Measurements from ENCODE around the gene ACOX3. TPM values are rescaled to one million over a fixed set of nuclear protein-coding genes. Genes with fewer than 3 reads are reported as not detected.
"Not testable (repeated sequence)": the region's sequence is repeated elsewhere in the genome, so short reads cannot be mapped to it uniquely, and the experiment has no call there.

Gene ACOX3
- polyA plus RNA-seq, 4 donors: 15.4 to 19.2 (median 16.5) TPM

DNA sequence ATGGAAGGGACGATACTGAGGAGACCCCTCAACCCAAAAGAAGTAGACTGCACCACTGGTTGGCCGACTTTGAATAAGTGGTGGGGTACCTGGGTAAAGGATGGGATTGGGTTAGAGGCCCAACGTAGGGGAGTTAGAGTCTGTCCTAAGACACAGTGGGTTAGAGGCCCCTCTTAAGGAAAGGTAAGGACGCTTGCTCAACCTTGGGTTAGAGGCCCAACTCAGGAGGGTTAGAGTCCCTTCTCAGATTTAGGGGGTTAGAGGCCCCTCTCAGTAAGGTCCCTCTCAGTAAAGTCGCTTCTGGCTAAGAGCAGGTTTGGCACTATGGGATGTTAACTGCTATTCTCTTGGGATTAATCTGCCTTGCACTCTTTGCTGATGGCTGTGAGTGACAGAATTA is 81.3 kb downstream of the ACOX3 start:
- no peak for DNase-seq (ENCODE audit: low read depth in 4 of 4, low spot score in 2 of 4)

DNA sequence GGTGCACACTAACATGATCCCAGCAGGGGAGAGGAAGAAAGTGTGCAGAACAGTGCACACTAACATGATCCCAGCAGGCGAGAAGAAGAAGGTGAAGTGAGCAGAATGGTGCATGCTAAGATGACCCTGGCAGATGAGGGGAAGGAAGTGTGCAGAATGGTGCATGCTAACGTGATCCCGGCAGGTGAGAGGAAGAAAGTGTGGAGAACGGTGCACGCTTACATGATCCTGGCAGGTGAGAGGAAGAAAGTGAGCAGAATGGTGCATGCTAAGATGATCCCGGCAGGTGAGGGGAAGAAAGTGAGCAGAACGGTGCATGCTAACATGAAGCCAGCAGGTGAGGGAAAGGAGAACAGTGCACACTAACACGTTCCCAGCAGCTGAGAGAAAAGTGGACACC is 83.7 kb downstream of the ACOX3 start:
- DNase-seq (ENCODE audit: low read depth in 4 of 4, low spot score in 2 of 4): no peak

DNA sequence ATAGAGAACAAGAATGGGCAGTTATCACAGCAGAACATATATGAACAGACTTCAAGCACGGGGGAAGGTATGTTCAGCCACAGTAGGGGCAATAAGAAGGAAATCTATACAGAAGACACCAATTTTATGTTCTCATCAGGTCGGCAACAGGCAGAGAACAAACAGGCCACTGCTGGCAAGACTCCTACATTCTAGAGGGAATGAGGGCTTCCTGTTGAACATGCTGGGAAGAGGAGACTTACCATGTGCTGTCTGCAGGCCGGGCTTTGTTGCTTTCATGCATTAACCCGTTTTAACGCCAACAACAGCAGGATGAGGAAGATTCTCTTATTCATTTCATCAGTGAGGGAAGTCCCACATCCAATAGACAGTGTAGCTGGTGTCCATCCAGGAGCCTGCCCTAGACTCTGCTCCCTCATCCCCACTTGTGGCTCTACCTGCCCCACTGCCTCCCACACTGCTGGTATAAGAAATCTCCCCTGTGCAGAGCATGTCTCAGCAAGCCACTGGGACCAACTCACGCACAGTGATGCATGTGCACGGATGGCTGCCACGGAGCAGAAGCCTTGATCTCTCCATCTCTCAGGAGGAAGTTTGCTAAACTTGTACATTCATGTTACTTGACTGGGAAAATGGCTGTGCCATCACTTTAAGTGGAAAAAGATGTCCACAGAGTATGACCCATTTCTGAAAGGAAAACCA is 84.5 kb downstream of the ACOX3 start:
- DNase-seq (ENCODE audit: low read depth in 4 of 4, low spot score in 2 of 4): no peak

DNA sequence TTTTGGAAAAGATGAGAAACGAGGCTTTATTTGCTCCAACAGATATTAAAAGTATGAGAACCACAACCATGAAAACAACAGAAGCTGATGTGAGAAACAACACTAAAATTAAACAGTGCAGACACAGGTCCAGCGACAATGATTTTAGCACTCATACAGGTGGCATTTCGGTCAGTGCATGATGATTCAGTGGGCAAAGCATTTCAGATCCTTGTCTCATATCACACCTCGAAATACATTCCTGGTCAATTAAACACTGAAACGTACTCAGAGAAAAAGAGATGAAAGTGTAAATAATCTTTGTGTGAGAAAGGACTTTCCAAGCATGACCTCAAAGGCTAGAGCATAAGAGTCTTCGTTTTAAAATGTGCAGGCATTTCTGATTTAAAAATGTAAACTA is 85.2 kb downstream of the ACOX3 start:
- no peak for DNase-seq (ENCODE audit: low read depth in 4 of 4, low spot score in 2 of 4)

DNA sequence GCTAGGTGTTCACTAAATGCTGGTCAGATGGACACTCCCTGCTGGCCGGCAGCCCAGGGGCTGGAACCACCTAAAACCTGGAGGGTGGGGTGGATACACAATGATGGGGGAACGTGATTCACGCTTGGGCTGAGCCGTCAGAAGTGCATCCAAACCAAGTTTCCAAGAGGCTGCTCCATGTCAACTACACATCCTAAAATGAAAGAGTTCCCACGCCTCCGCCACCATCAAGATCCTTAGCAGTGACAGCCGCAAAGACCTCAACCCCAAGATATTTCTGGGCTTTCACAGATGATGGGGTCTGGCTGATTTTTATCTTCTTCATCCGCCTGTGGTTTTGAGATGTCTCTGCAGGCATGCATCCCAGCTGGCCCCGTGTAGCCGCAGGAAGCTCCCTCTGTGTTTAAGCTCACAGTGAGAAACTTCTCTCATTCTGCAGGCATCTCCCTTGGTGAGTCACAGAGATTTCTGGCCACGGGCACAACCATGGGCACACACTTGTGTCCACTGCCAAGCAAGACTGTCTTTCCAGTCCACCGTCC is 86.5 kb downstream of the ACOX3 start:
- no peak for DNase-seq (ENCODE audit: low read depth in 4 of 4, low spot score in 2 of 4)

DNA sequence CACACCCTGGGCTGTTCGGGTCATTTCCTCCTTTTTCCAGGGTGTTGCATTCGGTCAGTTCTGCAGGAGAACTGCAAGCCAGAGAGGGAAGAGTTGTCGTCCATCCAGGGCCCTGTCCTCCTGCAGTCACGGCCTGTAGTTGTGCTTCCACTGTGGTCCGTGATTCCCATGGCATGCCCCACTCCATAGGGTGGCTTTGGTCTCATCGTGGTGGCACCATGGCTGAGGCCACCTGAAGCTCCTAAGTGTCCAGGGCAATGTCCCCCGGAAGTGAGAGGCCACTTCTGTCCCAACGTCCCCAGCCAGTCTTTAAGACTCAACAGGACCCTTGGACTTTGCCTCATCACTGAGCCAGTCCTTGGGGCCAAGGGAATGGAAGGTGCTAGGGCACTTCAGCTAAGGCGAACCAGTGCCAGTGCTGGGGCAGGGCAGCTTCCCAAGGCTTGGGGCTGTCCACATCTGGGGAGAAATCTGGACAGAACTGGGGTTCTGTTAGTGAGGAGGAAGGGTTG is 87.3 kb downstream of the ACOX3 start:
- no peak for DNase-seq (ENCODE audit: low read depth in 4 of 4, low spot score in 2 of 4)

DNA sequence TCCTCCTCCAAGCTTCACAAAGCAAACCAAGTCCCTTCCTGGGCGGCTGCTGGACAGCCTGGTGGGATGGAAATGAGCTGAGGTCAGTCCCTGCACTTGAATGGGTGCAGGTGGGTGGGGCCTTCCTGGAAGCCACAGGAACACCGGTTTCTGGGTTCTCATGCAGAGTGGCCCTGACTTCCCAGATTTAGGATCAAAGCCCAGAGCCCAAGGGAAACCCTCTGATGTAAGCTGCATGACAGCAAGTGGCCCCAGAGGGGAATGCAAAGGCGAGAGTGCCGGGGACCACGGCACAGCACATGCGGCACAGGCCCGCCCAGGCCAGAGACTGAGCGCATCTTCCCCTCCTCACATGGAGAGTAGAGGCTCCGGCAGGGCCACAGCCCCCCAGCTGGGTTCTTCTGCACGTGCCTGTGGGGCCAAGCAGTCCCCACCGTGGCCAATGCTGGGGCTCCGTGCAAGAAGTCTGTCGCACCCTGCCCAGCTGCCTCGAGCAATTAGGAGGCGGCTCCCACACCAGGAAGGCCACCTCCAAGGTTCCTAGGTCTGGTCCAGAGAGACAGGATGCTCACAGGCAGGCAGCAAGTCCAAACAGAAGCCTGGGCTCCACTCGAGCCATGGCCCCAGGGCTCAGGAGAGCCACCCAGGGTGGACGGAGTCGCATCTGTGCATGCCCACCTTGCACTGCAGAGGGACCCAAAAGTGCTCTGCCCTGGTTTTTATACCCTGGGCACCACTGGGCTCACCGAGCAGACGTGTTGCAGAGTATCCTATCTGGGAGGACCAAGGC is 88.0 kb downstream of the ACOX3 start:
- DNase-seq (ENCODE audit: low read depth in 4 of 4, low spot score in 2 of 4): no peak

DNA sequence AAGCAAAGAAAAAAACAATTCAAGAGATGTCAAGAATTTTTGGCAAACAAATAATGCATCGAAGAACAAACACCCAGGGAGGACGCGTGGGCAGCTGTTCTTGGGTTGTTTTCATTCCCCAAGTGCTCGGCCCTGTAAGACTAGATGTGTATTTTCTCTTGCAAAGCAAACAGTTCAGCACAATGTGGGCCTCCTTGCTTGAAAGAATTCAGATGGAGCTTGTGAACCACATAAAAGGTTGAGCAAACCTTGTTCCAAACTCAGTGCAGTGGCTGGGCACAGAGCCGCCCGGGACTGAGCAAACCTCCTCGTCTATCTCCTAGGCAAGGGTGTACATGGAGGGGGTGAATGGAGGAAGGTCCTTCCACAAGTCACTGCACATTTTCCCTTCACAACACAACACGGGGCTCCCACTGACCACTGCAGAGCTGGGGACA is 88.6 kb downstream of the ACOX3 start:
- peak in 2 of 4 donors; percentile 30 to 58 for DNase-seq (ENCODE audit: low read depth in 4 of 4, low spot score in 2 of 4)

DNA sequence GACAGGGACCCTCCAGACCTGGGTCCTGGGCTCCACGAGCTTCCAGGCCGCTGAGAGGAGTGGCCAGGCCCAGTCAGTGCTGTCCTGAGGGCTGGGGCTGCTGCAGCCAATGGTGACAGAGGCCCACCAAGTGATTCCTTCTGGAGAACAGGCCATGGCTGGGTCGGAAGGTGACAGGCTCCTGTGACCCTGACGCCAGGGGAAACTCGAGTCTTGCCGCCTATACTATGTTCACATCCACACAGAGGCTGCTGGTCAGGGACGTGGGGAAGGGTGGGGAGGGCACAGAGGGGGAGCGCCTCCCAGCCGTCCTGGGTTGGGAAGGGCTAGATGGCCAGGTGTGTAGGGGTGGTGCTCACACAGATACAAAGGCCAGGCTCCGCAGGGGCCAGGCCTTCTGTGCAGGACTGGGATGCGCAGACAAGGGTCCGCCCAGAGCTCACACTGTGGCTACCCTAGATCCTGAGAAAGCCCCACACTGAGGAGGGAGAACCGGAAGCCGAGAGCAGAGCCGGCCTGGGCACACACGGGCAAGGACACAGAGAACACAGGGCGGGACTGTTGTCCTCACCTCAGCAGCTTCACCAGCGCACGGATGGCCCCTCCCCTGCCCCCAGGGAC is 89.6 kb downstream of the ACOX3 start:
- no peak for DNase-seq (ENCODE audit: low read depth in 4 of 4, low spot score in 2 of 4)

DNA sequence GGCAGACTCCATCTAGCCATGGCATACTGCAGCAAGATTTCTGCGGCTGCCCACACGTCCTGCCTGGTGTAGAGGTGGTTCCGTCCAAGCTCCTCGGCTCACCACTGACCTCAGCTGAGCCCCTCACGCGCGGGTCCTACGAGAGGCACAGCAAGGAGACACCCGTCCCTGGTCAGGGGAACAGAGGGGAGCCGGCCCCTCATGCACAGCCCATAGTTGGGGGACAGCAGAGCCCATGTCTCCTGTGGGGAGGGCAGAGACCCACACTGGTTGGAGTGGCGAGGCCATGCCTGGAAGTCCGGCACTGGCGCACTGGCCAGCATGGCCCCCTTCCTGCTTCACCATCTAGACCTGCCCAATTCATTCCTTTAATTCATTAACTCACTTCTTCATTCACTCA is 90.2 kb downstream of the ACOX3 start:
- DNase-seq (ENCODE audit: low read depth in 4 of 4, low spot score in 2 of 4): no peak

DNA sequence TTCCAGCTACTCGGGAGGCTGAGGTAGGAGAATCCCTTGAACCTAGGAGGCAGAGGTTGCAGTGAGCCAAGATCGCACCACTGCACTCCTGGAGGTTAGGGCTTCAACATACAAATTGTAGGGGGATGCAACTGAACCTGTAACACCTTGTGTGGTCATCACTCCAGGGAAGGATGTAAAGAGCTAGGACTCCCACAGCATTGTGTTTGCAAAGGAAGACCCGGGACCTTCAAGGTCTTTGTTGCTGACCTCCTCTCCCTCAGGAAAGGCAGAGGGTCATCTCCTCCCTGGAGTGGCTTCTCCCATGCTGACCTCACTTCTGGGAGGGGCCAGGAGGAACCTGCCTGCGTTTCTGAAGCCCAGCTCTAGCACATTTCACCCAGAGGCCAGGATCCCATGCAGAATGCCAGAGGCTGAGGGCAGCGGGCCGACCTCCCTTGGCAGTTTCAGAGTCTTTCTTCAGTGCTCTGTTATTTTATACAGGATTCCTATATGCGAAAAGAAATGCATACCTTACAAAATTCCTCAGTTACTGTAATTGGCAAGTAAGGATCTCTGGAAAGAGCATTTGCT is 90.8 kb downstream of the ACOX3 start:
- no peak for DNase-seq (ENCODE audit: low read depth in 4 of 4, low spot score in 2 of 4)

DNA sequence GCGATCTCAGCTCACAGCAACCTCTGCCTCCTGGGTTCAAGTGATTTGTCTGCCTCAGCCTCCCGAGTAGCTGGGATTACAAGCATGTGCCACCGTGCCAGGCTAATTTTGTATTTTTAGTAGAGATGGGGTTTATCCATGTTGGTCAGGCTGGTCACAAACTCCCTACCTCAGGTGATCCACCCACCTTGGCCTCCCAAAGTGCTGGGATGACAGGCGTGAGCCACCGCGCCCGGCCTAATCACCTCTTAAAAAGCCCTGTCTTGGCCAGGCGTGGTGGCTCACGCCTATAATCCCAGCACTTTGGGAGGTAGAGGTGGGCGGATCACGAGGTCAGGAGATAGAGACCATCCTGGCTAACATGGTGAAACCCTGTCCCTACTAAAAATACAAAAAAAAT is 91.3 kb downstream of the ACOX3 start:
- not testable (repeated sequence) for DNase-seq (ENCODE audit: low read depth in 4 of 4, low spot score in 2 of 4)

DNA sequence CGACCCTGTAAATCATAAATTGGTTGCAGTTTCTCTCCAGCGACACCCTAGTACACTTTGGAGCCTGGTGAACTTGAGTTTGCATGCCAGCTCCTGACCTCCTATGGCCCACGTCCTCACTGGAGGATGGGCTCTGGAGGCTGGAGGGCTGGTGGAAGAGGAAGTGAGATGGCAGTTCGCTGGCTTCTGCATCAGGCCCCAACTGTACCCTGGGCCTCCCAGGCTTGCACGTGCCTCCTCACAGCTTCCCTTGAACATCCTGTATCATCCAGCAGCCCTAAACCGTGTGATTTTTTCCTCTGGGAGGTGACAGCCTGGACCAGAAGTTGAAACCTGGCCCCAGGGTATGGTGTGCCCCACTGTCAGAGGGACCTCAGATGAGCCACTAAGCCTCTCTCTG is 92.5 kb downstream of the ACOX3 start:
- no peak for DNase-seq (ENCODE audit: low read depth in 4 of 4, low spot score in 2 of 4)

DNA sequence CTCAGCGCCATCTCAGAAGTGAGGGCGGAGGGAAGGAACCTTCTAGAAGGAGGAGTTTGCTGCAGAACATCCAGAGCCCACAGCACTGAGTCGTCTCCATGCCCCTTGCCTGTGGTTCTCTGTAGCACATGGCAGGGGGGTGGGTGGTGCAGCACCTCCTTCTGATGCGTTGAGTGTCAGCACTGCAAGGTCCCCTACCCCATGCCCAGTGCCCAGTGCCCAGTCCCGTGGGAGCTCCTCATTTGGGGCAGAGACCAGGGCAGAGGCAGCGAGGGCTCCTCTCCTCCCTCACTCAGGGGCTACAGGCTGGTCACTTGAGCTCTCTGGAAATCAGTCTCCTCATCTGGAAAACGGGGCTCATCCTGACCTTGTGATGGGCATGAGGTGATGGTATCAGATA is 92.9 kb downstream of the ACOX3 start:
- DNase-seq (ENCODE audit: low read depth in 4 of 4, low spot score in 2 of 4): no peak

DNA sequence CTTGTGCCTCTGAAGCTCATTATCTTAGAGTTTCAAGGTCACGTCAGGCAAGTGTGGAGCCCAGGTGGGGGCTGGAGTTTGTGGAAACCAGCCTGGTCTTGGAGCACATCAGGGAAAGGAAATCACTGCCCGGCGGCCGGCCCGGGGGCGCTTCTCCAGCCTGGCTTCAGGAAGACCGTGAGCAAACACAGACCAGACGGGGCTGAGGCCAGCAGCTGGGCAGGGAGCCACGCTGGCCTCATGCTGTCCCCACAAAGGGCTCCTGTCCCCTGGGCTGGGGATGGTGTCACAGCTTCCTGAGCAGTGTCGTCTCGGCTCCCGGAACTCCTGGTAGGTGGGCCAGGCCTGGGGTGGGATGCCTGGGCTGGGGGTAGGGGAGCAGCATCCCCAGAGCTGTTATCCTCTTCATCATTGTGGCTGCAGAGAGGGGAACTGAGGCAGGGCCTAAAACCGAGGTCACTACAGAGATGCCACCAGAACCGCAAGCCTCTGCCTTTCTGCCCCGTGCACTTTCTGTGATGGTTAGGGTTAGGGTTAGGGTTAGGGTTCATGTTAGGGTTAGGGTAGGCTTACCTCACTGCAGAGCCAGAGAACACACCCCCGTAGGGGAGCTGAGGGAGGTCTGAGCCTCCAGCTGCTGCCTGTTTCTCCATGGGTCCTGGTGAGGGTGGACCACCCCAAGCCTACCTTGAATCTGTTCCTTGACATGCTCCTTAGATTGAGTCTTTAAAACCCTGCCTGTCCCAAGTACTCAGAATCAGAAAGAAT is 93.5 kb downstream of the ACOX3 start:
- DNase-seq (ENCODE audit: low read depth in 4 of 4, low spot score in 2 of 4): no peak

DNA sequence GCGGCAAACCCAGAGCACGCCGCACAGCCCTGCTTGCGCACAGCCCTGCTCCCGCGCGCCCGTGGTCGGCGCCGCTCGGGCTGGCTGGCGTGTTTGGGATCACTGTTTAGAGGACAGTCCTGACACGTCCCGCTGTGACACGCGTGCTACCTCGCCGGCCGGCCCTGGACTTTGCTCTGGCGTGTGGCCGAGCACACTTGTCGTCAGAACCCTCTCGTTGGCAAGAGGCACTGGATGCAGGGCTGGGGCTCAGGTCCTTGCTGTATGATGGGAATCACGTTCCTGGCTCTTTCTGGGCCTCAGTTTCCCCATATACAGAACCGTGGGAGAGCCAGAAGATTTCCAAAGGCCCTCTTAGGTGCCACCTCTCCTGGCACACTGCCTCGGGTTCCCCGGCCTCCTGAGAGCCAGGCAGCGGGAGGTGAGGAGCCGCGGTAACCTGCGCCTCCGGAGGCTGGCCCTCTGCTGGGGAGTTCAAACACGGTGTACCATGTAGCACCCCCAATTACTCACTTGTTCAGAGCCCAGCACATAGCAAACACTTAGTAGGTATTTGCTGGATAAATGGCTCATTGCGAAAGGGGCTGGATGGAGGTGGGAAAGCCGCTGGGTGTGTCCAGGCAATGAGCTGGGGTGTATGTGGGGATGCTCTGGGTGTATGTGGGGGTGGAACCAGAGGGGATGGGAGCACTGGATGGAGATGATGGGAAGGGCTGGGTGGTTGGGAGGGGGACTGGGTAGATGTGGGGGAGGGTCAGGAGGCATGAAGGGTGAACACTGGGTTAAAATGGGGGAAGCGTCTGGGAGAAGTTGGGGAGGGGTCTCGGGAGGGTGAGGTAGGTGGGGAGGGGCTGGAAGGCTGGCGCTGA is 94.3 kb downstream of the ACOX3 start:
- no peak for DNase-seq (ENCODE audit: low read depth in 4 of 4, low spot score in 2 of 4)

DNA sequence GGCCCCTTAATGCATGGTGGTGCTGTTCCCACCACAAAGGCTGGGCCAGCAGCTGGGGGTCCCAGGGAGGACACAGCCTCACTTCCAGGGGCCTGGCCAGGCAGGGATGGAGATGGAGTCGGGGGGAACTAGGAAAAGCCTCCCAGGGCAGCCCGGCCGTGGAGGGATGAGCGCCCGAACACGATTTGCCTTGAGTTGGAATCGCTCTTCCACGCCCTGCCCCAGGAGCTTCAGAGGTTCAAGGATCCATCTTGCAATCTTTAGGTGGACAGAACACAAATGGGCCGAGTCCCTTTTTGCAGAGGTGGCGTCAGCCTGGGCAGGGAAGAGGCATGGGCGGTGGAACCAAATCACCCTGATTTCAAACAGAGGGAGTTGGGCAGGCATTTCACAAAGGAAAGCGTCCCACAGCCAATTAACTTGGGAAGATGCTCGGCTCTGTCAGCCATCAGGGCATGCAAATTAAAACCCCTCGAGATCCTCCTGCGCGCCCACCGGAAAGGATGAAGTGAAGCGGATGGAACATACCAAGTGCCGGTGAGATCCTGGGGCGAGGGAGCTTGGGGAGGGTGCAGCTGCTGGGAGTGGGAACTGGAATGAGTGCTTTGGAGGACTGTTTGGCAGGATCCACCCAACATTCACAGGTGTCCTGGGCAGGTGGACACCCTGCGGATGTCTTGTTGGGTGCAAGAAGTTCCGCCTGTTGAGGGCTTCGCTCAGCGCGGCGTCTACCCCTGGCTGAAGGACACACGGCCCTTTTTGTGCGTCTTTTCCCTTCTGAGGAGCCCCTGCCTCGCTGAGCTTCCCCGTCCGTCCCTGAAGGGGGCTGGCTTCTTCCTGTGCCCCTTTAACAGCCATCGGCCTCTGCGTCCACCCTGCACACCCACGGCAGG is 95.2 kb downstream of the ACOX3 start:
- DNase-seq (ENCODE audit: low read depth in 4 of 4, low spot score in 2 of 4): no peak

DNA sequence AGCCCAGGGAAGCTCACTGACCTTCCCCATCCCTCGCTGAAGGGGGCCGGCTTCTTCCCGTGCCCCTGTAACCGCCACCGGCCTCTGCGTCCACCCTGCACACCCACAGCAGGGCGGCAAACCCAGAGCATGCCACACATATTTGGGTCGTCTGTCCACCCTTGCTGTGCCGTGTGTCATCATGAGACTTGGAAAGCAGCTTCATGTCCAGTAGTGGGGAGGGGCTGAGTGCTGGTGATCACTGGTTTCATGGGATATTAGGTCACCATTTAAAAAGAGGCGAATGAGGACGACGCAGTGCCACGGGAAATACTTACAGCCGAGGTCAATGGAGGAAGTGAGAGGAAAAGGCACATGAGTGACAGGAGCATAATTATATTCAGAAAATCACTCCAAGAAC is 96.1 kb downstream of the ACOX3 start:
- DNase-seq (ENCODE audit: low read depth in 4 of 4, low spot score in 2 of 4): no peak

Data from left renal cortex interstitium (tissue), 4 donors.